Vagina (tissue), 2 donors: Measurements from ENCODE around the gene ZNF263. TPM values are rescaled to one million over a fixed set of nuclear protein-coding genes. Genes with fewer than 3 reads are reported as not detected.

Experiments used
- DNase-seq, 2 donors: peaks; one replicate each; pipeline ENCODE4 v3.0.0-alpha.2; 2017; ENCODE audit errors: extremely low spot score in 2 of 2
- H3K27ac ChIP-seq: fragments of 200-600 bp; sonication (generic); one replicate; pipeline ENCODE4 v1.5.1; 2019
- H3K27me3 ChIP-seq: fragments of 200-600 bp; sonication (generic); one replicate; pipeline ENCODE4 v1.5.1; 2019
- H3K36me3 ChIP-seq, 2 donors: fragments of 200-600 bp; sonication (generic); one replicate each; pipeline ENCODE4 v1.5.1; 2017 to 2019
- H3K4me1 ChIP-seq: fragments of 200-600 bp; sonication (generic); one replicate; pipeline ENCODE4 v1.5.1; 2019
- H3K4me3 ChIP-seq, 2 donors: fragments of 200-600 bp; sonication (generic); 1 replicate in 1 of 2; 2 replicates in 1 of 2; pipeline ENCODE4 v1.5.1; 2016 to 2019
- H3K9me3 ChIP-seq: fragments of 200-600 bp; sonication (generic); one replicate; pipeline ENCODE4 v1.5.1; 2019
- CTCF ChIP-seq, 3 experiments: fragments of 450-650 bp in 2 of 3; fragments of 200-600 bp in 1 of 3; sonication (generic) in 1 of 3; IDR thresholded peaks; one replicate each; pipeline ENCODE4 v1.5.1; 2017 to 2019; ENCODE audit warnings: antibody characterized with exemption in 3 of 3, mild to moderate bottlenecking in 2 of 3, moderate library complexity in 2 of 3
- POLR2A ChIP-seq, 2 donors: fragments of 450-650 bp; IDR thresholded peaks; one replicate each; pipeline ENCODE4 v1.6.1; 2017; ENCODE audit warnings: antibody characterized with exemption in 2 of 2, mild to moderate bottlenecking in 2 of 2, moderate library complexity in 2 of 2
- POLR2AphosphoS5 ChIP-seq, 2 donors: sonication (generic); formaldehyde crosslinking; IDR thresholded peaks; one replicate each; pipeline ENCODE4 v1.9.0; 2017; ENCODE audit warnings: antibody characterized with exemption in 2 of 2, mild to moderate bottlenecking in 2 of 2, low read depth in 1 of 2; ENCODE audit not compliant: insufficient read depth in 1 of 2
- intact Hi-C: fragments of 100-400 bp; cut with DNase I; formaldehyde crosslinking; loops from one replicate; pipeline ENCODE4 v1.15.1; 2023
- total RNA-seq: library from RNA; depleted of rRNA; stranded (reverse); fragments of >200 nt; gene quantifications from one replicate; pipeline ENCODE4 v1.2.3, GENCODE V29; 2016

The ZNF263 gene
- total RNA-seq, 1 donor from 2014 or later: 29.7 TPM

- H3K36me3 ChIP-seq: no peaks in the 10 kb centered on the region
- intact Hi-C loops: no loop called here
- H3K9me3 ChIP-seq: no peaks in the 10 kb centered on the region
- no peak overlapping the region for H3K27ac ChIP-seq
- H3K27me3 ChIP-seq: no peaks in the 10 kb centered on the region
- H3K4me1 ChIP-seq: no peaks in the 10 kb centered on the region
- no peak overlapping the region for H3K4me3 ChIP-seq
- TF ChIP-seq CTCF (IDR thresholded peaks at IDR 0.05): no peak
- TF ChIP-seq POLR2AphosphoS5 (IDR thresholded peaks at IDR 0.05; ENCODE audit: insufficient read depth in 1 of 2, low read depth in 1 of 2): no peak
- TF ChIP-seq POLR2A (IDR thresholded peaks at IDR 0.05): no peak
- DNase-seq: no peak
Measured at GRCh38 chr16:3248596-3248995, 34.7 kb upstream of the ZNF263 start.

- intact Hi-C loops: no loop called here
- TF ChIP-seq POLR2AphosphoS5 (IDR thresholded peaks at IDR 0.05; ENCODE audit: insufficient read depth in 1 of 2, low read depth in 1 of 2) (no peak), CTCF (IDR thresholded peaks at IDR 0.05) (no peak), POLR2A (IDR thresholded peaks at IDR 0.05) (no peak)
- no peak for DNase-seq
Measured at GRCh38 chr16:3249020-3249419, 34.3 kb upstream of the ZNF263 start.

GRCh38 chr16:3249451-3249850 is 33.8 kb upstream of the ZNF263 start:
- Histone ChIP-seq H3K9me3 (no peaks in the 10 kb centered on the region), H3K27ac (no peak overlapping the region), H3K4me1 (no peaks in the 10 kb centered on the region), H3K4me3 (no peak overlapping the region), H3K36me3 (no peaks in the 10 kb centered on the region), H3K27me3 (no peaks in the 10 kb centered on the region)
- DNase-seq: no peak
- TF ChIP-seq POLR2AphosphoS5 (IDR thresholded peaks at IDR 0.05; ENCODE audit: insufficient read depth in 1 of 2, low read depth in 1 of 2) (no peak), CTCF (IDR thresholded peaks at IDR 0.05) (no peak), POLR2A (IDR thresholded peaks at IDR 0.05) (no peak)
- intact Hi-C loops: no loop called here

More at GRCh38 chr16:3249020-3249419, 34.3 kb upstream of the ZNF263 start:
- no peak overlapping the region for H3K4me3 ChIP-seq
- H3K27ac ChIP-seq: no peak overlapping the region
- H3K9me3 ChIP-seq: no peaks in the 10 kb centered on the region
- no peaks in the 10 kb centered on the region for H3K27me3 ChIP-seq
- no peaks in the 10 kb centered on the region for H3K36me3 ChIP-seq
- H3K4me1 ChIP-seq: no peaks in the 10 kb centered on the region

GRCh38 chr16:3252967-3253366 is 30.3 kb upstream of the ZNF263 start:
- intact Hi-C loops: no loop called here
- TF ChIP-seq CTCF (IDR thresholded peaks at IDR 0.05): no peak
- no peak for TF ChIP-seq POLR2A (IDR thresholded peaks at IDR 0.05)
- no peak overlapping the region for H3K4me3 ChIP-seq
- DNase-seq: no peak
- H3K9me3 ChIP-seq: no peaks in the 10 kb centered on the region
- no peak overlapping the region for H3K27ac ChIP-seq
- no peaks in the 10 kb centered on the region for H3K36me3 ChIP-seq
- H3K27me3 ChIP-seq: no peaks in the 10 kb centered on the region
- no peaks in the 10 kb centered on the region for H3K4me1 ChIP-seq

- Histone ChIP-seq H3K36me3 (no peaks in the 10 kb centered on the region), H3K9me3 (no peaks in the 10 kb centered on the region), H3K27me3 (no peaks in the 10 kb centered on the region), H3K27ac (no peak overlapping the region), H3K4me1 (no peaks in the 10 kb centered on the region), H3K4me3 (no peak overlapping the region)
- no peak for DNase-seq
- TF ChIP-seq CTCF (IDR thresholded peaks at IDR 0.05) (no peak), POLR2AphosphoS5 (IDR thresholded peaks at IDR 0.05; ENCODE audit: insufficient read depth in 1 of 2, low read depth in 1 of 2) (no peak), POLR2A (IDR thresholded peaks at IDR 0.05) (no peak)
- intact Hi-C loops: no loop called here
Measured at GRCh38 chr16:3254309-3254708, 29.0 kb upstream of the ZNF263 start.
